Measurements from ENCODE around the gene CDH26.

The CDH26 gene

GRCh38 chr20:60011512-60012507 is 53.6 kb downstream of the CDH26 start:
- H3K4me3 ChIP-seq (ENCODE audit: low read depth, low read length) = no peak overlapping the region
- TF ChIP-seq CTCF (IDR thresholded peaks at IDR 0.05; ENCODE audit: low read depth, low read length) = no peak
- peak overlapping the region; percentile 83 for H3K27ac ChIP-seq
- no peaks in the 10 kb centered on the region for H3K36me3 ChIP-seq
- peaks cover 6% of the 10 kb centered on the region for H3K9me3 ChIP-seq (ENCODE audit: severe bottlenecking)
- peak; percentile 91 for DNase-seq
- H3K27me3 ChIP-seq (ENCODE audit: insufficient read depth, low read depth, severe bottlenecking) = no peaks in the 10 kb centered on the region

- Histone ChIP-seq H3K36me3 (no peaks in the 10 kb centered on the region), H3K4me3 (ENCODE audit: low read depth, low read length) (no peak overlapping the region), H3K9me3 (ENCODE audit: severe bottlenecking) (peaks cover 6% of the 10 kb centered on the region), H3K27ac (no peak overlapping the region), H3K27me3 (ENCODE audit: insufficient read depth, low read depth, severe bottlenecking) (no peaks in the 10 kb centered on the region)
- DNase-seq = no peak
- TF ChIP-seq CTCF (IDR thresholded peaks at IDR 0.05; ENCODE audit: low read depth, low read length) = no peak
Measured at GRCh38 chr20:60013296-60014139, 55.3 kb downstream of the CDH26 start.

- H3K36me3 ChIP-seq = no peaks in the 10 kb centered on the region
- peaks cover 7% of the 10 kb centered on the region for H3K9me3 ChIP-seq (ENCODE audit: severe bottlenecking)
- no peak overlapping the region for H3K27ac ChIP-seq
- no peak overlapping the region for H3K4me3 ChIP-seq (ENCODE audit: low read depth, low read length)
- TF ChIP-seq CTCF (IDR thresholded peaks at IDR 0.05; ENCODE audit: low read depth, low read length) = no peak
- H3K27me3 ChIP-seq (ENCODE audit: insufficient read depth, low read depth, severe bottlenecking) = no peaks in the 10 kb centered on the region
- DNase-seq = no peak
Measured at GRCh38 chr20:60016406-60016805, 58.2 kb downstream of the CDH26 start.

- Histone ChIP-seq H3K9me3 (ENCODE audit: severe bottlenecking) (peaks cover 4% of the 10 kb centered on the region), H3K4me3 (ENCODE audit: low read depth, low read length) (no peak overlapping the region), H3K27me3 (ENCODE audit: insufficient read depth, low read depth, severe bottlenecking) (no peaks in the 10 kb centered on the region), H3K36me3 (no peaks in the 10 kb centered on the region), H3K27ac (no peak overlapping the region)
- DNase-seq = no peak
- no peak for TF ChIP-seq CTCF (IDR thresholded peaks at IDR 0.05; ENCODE audit: low read depth, low read length)
Measured at GRCh38 chr20:60020251-60020650, 62.0 kb downstream of the CDH26 start.

- no peak for DNase-seq
- H3K9me3 ChIP-seq (ENCODE audit: severe bottlenecking) = peaks cover 2% of the 10 kb centered on the region
- no peak overlapping the region for H3K4me3 ChIP-seq (ENCODE audit: low read depth, low read length)
- no peaks in the 10 kb centered on the region for H3K36me3 ChIP-seq
- TF ChIP-seq CTCF (IDR thresholded peaks at IDR 0.05; ENCODE audit: low read depth, low read length) = no peak
- H3K27me3 ChIP-seq (ENCODE audit: insufficient read depth, low read depth, severe bottlenecking) = no peaks in the 10 kb centered on the region
- no peak overlapping the region for H3K27ac ChIP-seq
Measured at GRCh38 chr20:60021104-60021503, 62.9 kb downstream of the CDH26 start.
